GM21447 (cell line): Measurements from ENCODE around the gene PXK.

Experiments used
- ATAC-seq: cut with Tn5 transposase; IDR thresholded peaks from one replicate; pipeline ENCODE4 v1.9.1; 2021; ENCODE audit not compliant: unreplicated experiment

Gene PXK

GRCh38 chr3:58347984-58348383 lies 15.3 kb downstream of the PXK start:
- ATAC-seq: no peak

- peak; percentile 88 for ATAC-seq
These were observed 17.3 kb downstream of the PXK start for GRCh38 chr3:58349792-58350626.

- no peak for ATAC-seq
These were observed 17.9 kb downstream of the PXK start for GRCh38 chr3:58350627-58351013.

GRCh38 chr3:58351920-58352319 lies 19.2 kb downstream of the PXK start:
- ATAC-seq: no peak

- ATAC-seq: no peak
These were observed 19.9 kb downstream of the PXK start for GRCh38 chr3:58352626-58353025.

GRCh38 chr3:58353722-58354553 lies 21.2 kb downstream of the PXK start:
- no peak for ATAC-seq

- peak; percentile 52 for ATAC-seq
These were observed 22.5 kb downstream of the PXK start for GRCh38 chr3:58355179-58355578.

GRCh38 chr3:58356054-58356453 lies 23.4 kb downstream of the PXK start:
- ATAC-seq: no peak

- ATAC-seq: no peak
These were observed 24.7 kb downstream of the PXK start for GRCh38 chr3:58357402-58357801.

GRCh38 chr3:58358092-58358491 lies 25.4 kb downstream of the PXK start:
- ATAC-seq: no peak

GRCh38 chr3:58358808-58359207 lies 26.1 kb downstream of the PXK start:
- no peak for ATAC-seq

- ATAC-seq: no peak
These were observed 26.9 kb downstream of the PXK start for GRCh38 chr3:58359621-58360020.

- ATAC-seq: no peak
These were observed 29.2 kb downstream of the PXK start for GRCh38 chr3:58361866-58362265.

- ATAC-seq: no peak
These were observed 34.0 kb downstream of the PXK start for GRCh38 chr3:58366699-58367098.

- ATAC-seq: no peak
These were observed 36.3 kb downstream of the PXK start for GRCh38 chr3:58369038-58369437.

- ATAC-seq: no peak
These were observed 37.2 kb downstream of the PXK start for GRCh38 chr3:58369876-58370275.

GRCh38 chr3:58370407-58370806 lies 37.7 kb downstream of the PXK start:
- ATAC-seq: no peak

GRCh38 chr3:58371754-58372153 lies 39.1 kb downstream of the PXK start:
- ATAC-seq: no peak

- ATAC-seq: no peak
These were observed 42.6 kb downstream of the PXK start for GRCh38 chr3:58375254-58375653.

GRCh38 chr3:58377168-58377567 lies 44.5 kb downstream of the PXK start:
- ATAC-seq: no peak

GRCh38 chr3:58377750-58378149 lies 45.1 kb downstream of the PXK start:
- no peak for ATAC-seq
